Measurements from ENCODE around the gene ZNF219.

ZNF219 gene

GRCh38 chr14:21063479-21063878, 35.0 kb downstream of the ZNF219 start:
- DNase-seq: peak; percentile 75

- DNase-seq: no peak
Measured at GRCh38 chr14:21061347-21061668, 37.1 kb downstream of the ZNF219 start.

GRCh38 chr14:21060614-21061346, 37.7 kb downstream of the ZNF219 start:
- DNase-seq: no peak

GRCh38 chr14:21059842-21060613, 38.4 kb downstream of the ZNF219 start:
- DNase-seq: no peak

GRCh38 chr14:21058903-21059302, 39.6 kb downstream of the ZNF219 start:
- no peak for DNase-seq

- no peak for DNase-seq
Measured at GRCh38 chr14:21057803-21058675, 40.4 kb downstream of the ZNF219 start, which contains the start of gene RNASE8. TSS of gene RNASE8 (plus strand) at chr14:21057822. CDS start at chr14:21057893, 71 bp downstream.

GRCh38 chr14:21056520-21057163, 41.8 kb downstream of the ZNF219 start:
- DNase-seq: no peak

- DNase-seq: peak; percentile 46
Measured at GRCh38 chr14:21055432-21056117, 42.9 kb downstream of the ZNF219 start.

- DNase-seq: no peak
Measured at GRCh38 chr14:21054768-21055145, 43.7 kb downstream of the ZNF219 start.

- DNase-seq: peak; percentile 41
Measured at GRCh38 chr14:21054123-21054767, 44.2 kb downstream of the ZNF219 start.

GRCh38 chr14:21053184-21054122, 45.0 kb downstream of the ZNF219 start:
- peak; percentile 45 for DNase-seq

- no peak for DNase-seq
Measured at GRCh38 chr14:21050597-21050996, 47.9 kb downstream of the ZNF219 start.

GRCh38 chr14:21049271-21049673, 49.2 kb downstream of the ZNF219 start:
- DNase-seq: no peak

GRCh38 chr14:21048638-21049037, 49.8 kb downstream of the ZNF219 start:
- peak; percentile 8 for DNase-seq

- DNase-seq: peak; percentile 9
Measured at GRCh38 chr14:21047378-21047781, 51.1 kb downstream of the ZNF219 start.

GRCh38 chr14:21043974-21044618, 54.4 kb downstream of the ZNF219 start:
- peak; percentile 82 for DNase-seq

GRCh38 chr14:21043387-21043973, 55.0 kb downstream of the ZNF219 start:
- DNase-seq: peak; percentile 26

- no peak for DNase-seq
Measured at GRCh38 chr14:21042918-21043317, 55.5 kb downstream of the ZNF219 start.

- DNase-seq: peak; percentile 69
Measured at GRCh38 chr14:21041676-21042433, 56.6 kb downstream of the ZNF219 start, which contains the start of gene RNASE7. TSS of gene RNASE7 (plus strand) at chr14:21042362. CDS start at chr14:21042993, 631 bp downstream.

Measured in islet precursor cell (in vitro differentiated cells).